HCT116 (cell line): ENCODE measurements around the gene TMBIM6. TPM values are rescaled to one million over a fixed set of nuclear protein-coding genes. Genes with fewer than 3 reads are reported as not detected.

ENCODE experiments used
- ATAC-seq: fragments of 200-7000 bp; cut with Tn5 transposase; 2 replicates; pipeline ENCODE4 v1.9.1; 2020; ENCODE audit warnings: mild to moderate bottlenecking, moderate library complexity
- BruUV-seq: library from RNA; stranded (reverse); fragments of 400-500 nt; replicated peaks from 2 replicates; lab custom pipeline; 2021; lab: Mats Ljungman, UMichigan
- CTCF ChIA-PET: fragments of 300-600 bp; sonication (Branson Sonifier 250); formaldehyde crosslinking; loops from one replicate; lab custom pipeline; 2021; ENCODE audit warnings: antibody characterized with exemption; lab: Charles Lee
- POLR2A ChIA-PET: fragments of 300-600, 350-600 bp; sonication (Branson Sonifier 250); formaldehyde crosslinking; loops from one replicate; lab custom pipeline; 2021; ENCODE audit warnings: antibody characterized with exemption; lab: Charles Lee
- RAD21 ChIA-PET, 2 experiments: fragments of 300-600 bp; sonication (Branson Sonifier 250); formaldehyde crosslinking; loops; one replicate each; lab custom pipeline; 2023; ENCODE audit warnings: low total read pairs in 2 of 2; ENCODE audit not compliant: uncharacterized antibody in 2 of 2, unreplicated experiment in 2 of 2, low non-redundant PET in 1 of 2; lab: Charles Lee
- DNase-seq: peaks from one replicate; pipeline ENCODE4 v3.0.0-alpha.2; 2010; ENCODE audit warnings: low read depth, low spot score
- H2AFZ ChIP-seq: fragments of 200-600 bp; shearing (Covaris generic), sonication (generic); 2 replicates; pipeline ENCODE4 v1.6.1; 2017; ENCODE audit warnings: low read depth, mixed run types, mixed read lengths, antibody characterized with exemption, low read length; ENCODE audit not compliant: poor library complexity, severe bottlenecking
- H3K27ac ChIP-seq: 2 replicates; pipeline ENCODE4 v1.5.1; 2012; ENCODE audit warnings: low read depth, low read length
- H3K27me3 ChIP-seq: fragments of 200-600 bp; sonication (generic); 2 replicates; pipeline ENCODE4 v1.6.1; 2016; ENCODE audit warnings: mixed run types, low read length, mixed read lengths; ENCODE audit not compliant: insufficient read depth
- H3K36me3 ChIP-seq, 2 experiments: fragments of 200-500 bp in 1 of 2; fragments of 200-600 bp in 1 of 2; sonication (Bioruptor generic) in 1 of 2; sonication (generic) in 1 of 2; 2 replicates each; pipeline versions ENCODE4 v1.5.1 to v1.6.1; 2014 to 2016; ENCODE audit warnings: low read length in 2 of 2, inconsistent platforms in 1 of 2, mixed read lengths in 1 of 2, mixed run types in 1 of 2; ENCODE audit not compliant: insufficient read depth in 2 of 2, control insufficient read depth in 1 of 2
- H3K4me1 ChIP-seq, 2 experiments: fragments of 200-600 bp in 1 of 2; sonication (generic) in 1 of 2; 2 replicates each; pipeline versions ENCODE4 v1.5.1 to v1.6.1; 2012 to 2017; ENCODE audit warnings: low read length in 2 of 2, inconsistent platforms in 1 of 2, mild to moderate bottlenecking in 1 of 2, mixed read lengths in 1 of 2, mixed run types in 1 of 2, moderate library complexity in 1 of 2; ENCODE audit not compliant: insufficient read depth in 2 of 2, control insufficient read depth in 1 of 2
- H3K4me2 ChIP-seq: fragments of 200-600 bp; sonication (generic); 2 replicates; pipeline ENCODE4 v1.6.1; 2017; ENCODE audit warnings: mixed run types, low read length, mixed read lengths
- H3K4me3 ChIP-seq, 2 experiments: fragments of 200-600 bp in 1 of 2; sonication (generic) in 1 of 2; replicated peaks in 1 of 2; 2 replicates each; pipeline ENCODE4 v1.5.1; 2011 to 2016; ENCODE audit warnings: low read length in 2 of 2, control low read depth in 1 of 2, low read depth in 1 of 2, mild to moderate bottlenecking in 1 of 2, mixed read lengths in 1 of 2, mixed run types in 1 of 2
- H3K79me2 ChIP-seq: fragments of 200-600 bp; sonication (generic); 2 replicates; pipeline ENCODE4 v1.6.1; 2017; ENCODE audit warnings: mild to moderate bottlenecking, mixed run types, low read length, moderate library complexity, mixed read lengths; ENCODE audit not compliant: insufficient read depth
- H3K9ac ChIP-seq: fragments of 200-600 bp; sonication (generic); 2 replicates; pipeline ENCODE4 v1.6.1; 2016; ENCODE audit warnings: low read length, mixed read lengths
- H3K9me2 ChIP-seq: fragments of 200-600 bp; sonication (generic), shearing (Covaris generic); 2 replicates; pipeline ENCODE4 v1.6.1; 2017; ENCODE audit warnings: mixed run types, mild to moderate bottlenecking, moderate library complexity; ENCODE audit not compliant: insufficient read depth
- H3K9me3 ChIP-seq, 2 experiments: fragments of 200-500 bp in 1 of 2; fragments of 200-600 bp in 1 of 2; sonication (Bioruptor generic) in 1 of 2; sonication (generic) in 1 of 2; 2 replicates each; pipeline ENCODE4 v1.6.1; 2014 to 2017; ENCODE audit warnings: low read length in 2 of 2, mixed read lengths in 2 of 2, inconsistent platforms in 1 of 2, low read depth in 1 of 2, mild to moderate bottlenecking in 1 of 2, mixed run types in 1 of 2, moderate library complexity in 1 of 2; ENCODE audit not compliant: control insufficient read depth in 1 of 2, insufficient read depth in 1 of 2
- H4K20me1 ChIP-seq: fragments of 200-600 bp; sonication (generic), shearing (Covaris generic); 2 replicates; pipeline ENCODE4 v1.6.1; 2017; ENCODE audit warnings: mixed run types, mild to moderate bottlenecking, moderate library complexity; ENCODE audit not compliant: insufficient read depth
- CBX3 ChIP-seq: IDR thresholded peaks from 2 replicates; pipeline ENCODE4 v1.6.1; 2012; ENCODE audit warnings: low read depth
- EGR1 ChIP-seq: IDR thresholded peaks from 2 replicates; pipeline ENCODE4 v1.6.1; 2012; ENCODE audit warnings: low read depth
- ELF1 ChIP-seq: IDR thresholded peaks from 2 replicates; pipeline ENCODE4 v1.6.1; 2012; ENCODE audit warnings: low read depth, borderline replicate concordance
- EZH2 ChIP-seq: fragments of 200-600 bp; sonication (generic); IDR thresholded peaks from 2 replicates; pipeline ENCODE4 v1.6.1; 2017; ENCODE audit warnings: antibody characterized with exemption, mixed run types
- EZH2phosphoT487 ChIP-seq: fragments of 200-600 bp; IDR thresholded peaks from 2 replicates; pipeline ENCODE4 v1.6.1; 2018; ENCODE audit warnings: antibody characterized with exemption, borderline replicate concordance
- RAD21 ChIP-seq: IDR thresholded peaks from 2 replicates; pipeline ENCODE4 v1.6.1; 2012; ENCODE audit warnings: low read depth, mild to moderate bottlenecking
- SRF ChIP-seq: IDR thresholded peaks from 2 replicates; pipeline ENCODE4 v1.6.1; 2012; ENCODE audit warnings: low read depth
- TCF7L2 ChIP-seq: IDR thresholded peaks from 2 replicates; pipeline ENCODE4 v1.7.0; 2011; ENCODE audit warnings: borderline replicate concordance, inconsistent platforms; ENCODE audit not compliant: insufficient read depth, insufficient read length; ENCODE audit errors: extremely low read depth
- ZFX ChIP-seq: fragments of 450-650 bp; IDR thresholded peaks from 2 replicates; pipeline ENCODE4 v1.6.1; 2017
- ZNF274 ChIP-seq: fragments of 200-500 bp; sonication (Bioruptor generic); IDR thresholded peaks from 2 replicates; pipeline ENCODE4 v1.6.1; 2014; ENCODE audit warnings: mild to moderate bottlenecking, low read depth, low read length, inconsistent platforms
- intact Hi-C: fragments of 100-400 bp; cut with micrococcal nuclease; formaldehyde crosslinking; loops from 2 replicates; pipeline ENCODE4 v1.10.0; 2022
- total RNA-seq: library from RNA; stranded (reverse); gene quantifications from one replicate; pipeline ENCODE4 v1.2.1, GENCODE V29; 2021; ENCODE audit not compliant: unreplicated experiment
- TF ChIP-seq, protein P1 (sequence below): IDR thresholded peaks from 2 replicates; pipeline ENCODE4 v1.6.1; 2012
- TF ChIP-seq, protein P2 (sequence below), 3 experiments: fragments of 200-600 bp in 1 of 3; sonication (generic) in 1 of 3; IDR thresholded peaks in 2 of 3; conservative IDR thresholded peaks in 1 of 3; 2 replicates each; pipeline ENCODE4 v1.5.1; 2012 to 2017; ENCODE audit warnings: low read depth in 2 of 3, low read length in 2 of 3, antibody characterized with exemption in 1 of 3, borderline replicate concordance in 1 of 3, control low read depth in 1 of 3, mild to moderate bottlenecking in 1 of 3, mixed read lengths in 1 of 3, mixed run types in 1 of 3, moderate library complexity in 1 of 3; ENCODE audit not compliant: insufficient read depth in 1 of 3
- TF ChIP-seq, protein P3 (sequence below): IDR thresholded peaks from 2 replicates; pipeline ENCODE4 v1.6.1; 2011; ENCODE audit warnings: mild to moderate bottlenecking, low read length, moderate library complexity; ENCODE audit not compliant: insufficient replicate concordance; ENCODE audit errors: extremely low read depth
- TF ChIP-seq, protein P4 (sequence below): IDR thresholded peaks from 2 replicates; pipeline ENCODE4 v1.6.1; 2012

The TMBIM6 gene
- total RNA-seq, 1 experiment from 2014 or later: 510 TPM

DNA sequence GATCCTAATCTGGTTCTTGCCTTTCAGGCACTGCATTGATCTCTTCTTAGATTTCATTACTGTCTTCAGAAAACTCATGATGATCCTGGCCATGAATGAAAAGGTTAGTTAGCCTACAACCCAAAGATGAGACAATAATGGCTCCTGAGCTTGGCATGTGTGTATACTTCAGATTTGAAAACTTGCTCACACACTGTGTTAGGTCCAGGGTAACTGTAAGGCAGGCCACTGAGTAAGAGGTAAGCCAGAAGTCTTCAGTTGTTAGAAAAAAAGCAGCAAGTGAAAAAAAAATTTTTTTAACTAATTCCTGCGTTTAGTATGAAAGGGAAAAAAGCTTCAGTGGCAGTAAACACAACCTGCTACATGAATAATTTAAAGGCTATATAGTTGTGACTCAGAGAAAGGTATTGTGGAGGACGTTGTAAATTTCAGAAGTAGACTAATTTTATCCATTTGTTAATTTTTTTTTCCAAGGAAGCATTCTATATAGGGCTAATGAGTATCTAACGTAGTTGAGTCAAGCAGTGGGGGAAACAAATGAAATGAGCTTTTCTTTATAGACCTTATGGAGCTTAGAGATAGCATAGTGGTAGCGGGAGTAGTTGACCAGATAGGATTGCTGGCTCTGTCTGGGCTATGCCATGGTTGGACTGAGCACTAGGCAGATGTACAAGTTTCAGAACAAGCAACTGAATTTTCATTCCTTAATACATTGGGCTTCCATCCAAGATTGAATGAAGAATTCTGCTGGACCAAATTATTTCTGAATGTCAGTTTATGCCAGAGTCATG, 20.5 kb downstream of the TMBIM6 start:
- no TSS peak for BruUV-seq
- Histone ChIP-seq H3K4me2 (no peak overlapping the region), H3K79me2 (peaks cover 7% of the 10 kb centered on the region; the same call in 1 of the 2 replicates), H3K9me2 (no peaks in the 10 kb centered on the region), H3K4me1 (no peaks in the 10 kb centered on the region), H3K27me3 (no peaks in the 10 kb centered on the region), H3K9ac (no peak overlapping the region), H3K9me3 (no peaks in the 10 kb centered on the region), H2AFZ (no peak overlapping the region), H4K20me1 (peaks cover 3% of the 10 kb centered on the region; the same call in 1 of the 2 replicates), H3K27ac (no peak overlapping the region), H3K4me3 (no peak overlapping the region), H3K36me3 (peaks cover 56 to 69% of the 10 kb centered on the region in 2 experiments)
- CTCF ChIA-PET: interaction anchor here (1.1 to 1.6 kb wide), 6 partner anchors 16 to 404 kb away, joined by 3 to 9 read pairs (median 4); partner anchors contain the start of genes BCDIN3D and TMBIM6
- TF ChIP-seq EZH2 (no peak), ELF1 (no peak), ZFX (no peak), EGR1 (no peak), EZH2phosphoT487 (no peak), TCF7L2 (no peak), SRF (no peak), CBX3 (no peak), RAD21 (no peak), ZNF274 (no peak)
- TF ChIP-seq, protein P1, sequence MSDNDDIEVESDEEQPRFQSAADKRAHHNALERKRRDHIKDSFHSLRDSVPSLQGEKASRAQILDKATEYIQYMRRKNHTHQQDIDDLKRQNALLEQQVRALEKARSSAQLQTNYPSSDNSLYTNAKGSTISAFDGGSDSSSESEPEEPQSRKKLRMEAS: no peak
- TF ChIP-seq, protein P2, sequence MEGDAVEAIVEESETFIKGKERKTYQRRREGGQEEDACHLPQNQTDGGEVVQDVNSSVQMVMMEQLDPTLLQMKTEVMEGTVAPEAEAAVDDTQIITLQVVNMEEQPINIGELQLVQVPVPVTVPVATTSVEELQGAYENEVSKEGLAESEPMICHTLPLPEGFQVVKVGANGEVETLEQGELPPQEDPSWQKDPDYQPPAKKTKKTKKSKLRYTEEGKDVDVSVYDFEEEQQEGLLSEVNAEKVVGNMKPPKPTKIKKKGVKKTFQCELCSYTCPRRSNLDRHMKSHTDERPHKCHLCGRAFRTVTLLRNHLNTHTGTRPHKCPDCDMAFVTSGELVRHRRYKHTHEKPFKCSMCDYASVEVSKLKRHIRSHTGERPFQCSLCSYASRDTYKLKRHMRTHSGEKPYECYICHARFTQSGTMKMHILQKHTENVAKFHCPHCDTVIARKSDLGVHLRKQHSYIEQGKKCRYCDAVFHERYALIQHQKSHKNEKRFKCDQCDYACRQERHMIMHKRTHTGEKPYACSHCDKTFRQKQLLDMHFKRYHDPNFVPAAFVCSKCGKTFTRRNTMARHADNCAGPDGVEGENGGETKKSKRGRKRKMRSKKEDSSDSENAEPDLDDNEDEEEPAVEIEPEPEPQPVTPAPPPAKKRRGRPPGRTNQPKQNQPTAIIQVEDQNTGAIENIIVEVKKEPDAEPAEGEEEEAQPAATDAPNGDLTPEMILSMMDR (IDR thresholded peaks at IDR 0.05 in 2 of 3, conservative IDR thresholded peaks at IDR 0.05 in 1 of 3; ENCODE audit: borderline replicate concordance in 1 of 3, insufficient read depth in 1 of 3, low read depth in 2 of 3, low read length in 2 of 3): no peak
- TF ChIP-seq, protein P3, sequence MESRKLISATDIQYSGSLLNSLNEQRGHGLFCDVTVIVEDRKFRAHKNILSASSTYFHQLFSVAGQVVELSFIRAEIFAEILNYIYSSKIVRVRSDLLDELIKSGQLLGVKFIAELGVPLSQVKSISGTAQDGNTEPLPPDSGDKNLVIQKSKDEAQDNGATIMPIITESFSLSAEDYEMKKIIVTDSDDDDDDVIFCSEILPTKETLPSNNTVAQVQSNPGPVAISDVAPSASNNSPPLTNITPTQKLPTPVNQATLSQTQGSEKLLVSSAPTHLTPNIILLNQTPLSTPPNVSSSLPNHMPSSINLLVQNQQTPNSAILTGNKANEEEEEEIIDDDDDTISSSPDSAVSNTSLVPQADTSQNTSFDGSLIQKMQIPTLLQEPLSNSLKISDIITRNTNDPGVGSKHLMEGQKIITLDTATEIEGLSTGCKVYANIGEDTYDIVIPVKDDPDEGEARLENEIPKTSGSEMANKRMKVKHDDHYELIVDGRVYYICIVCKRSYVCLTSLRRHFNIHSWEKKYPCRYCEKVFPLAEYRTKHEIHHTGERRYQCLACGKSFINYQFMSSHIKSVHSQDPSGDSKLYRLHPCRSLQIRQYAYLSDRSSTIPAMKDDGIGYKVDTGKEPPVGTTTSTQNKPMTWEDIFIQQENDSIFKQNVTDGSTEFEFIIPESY: no peak
- TF ChIP-seq, protein P4, sequence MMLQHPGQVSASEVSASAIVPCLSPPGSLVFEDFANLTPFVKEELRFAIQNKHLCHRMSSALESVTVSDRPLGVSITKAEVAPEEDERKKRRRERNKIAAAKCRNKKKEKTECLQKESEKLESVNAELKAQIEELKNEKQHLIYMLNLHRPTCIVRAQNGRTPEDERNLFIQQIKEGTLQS: no peak
- no peak for ATAC-seq
- DNase-seq: no peak
- RAD21 ChIA-PET: no interaction called here
- POLR2A ChIA-PET: interaction anchor here (3.1 kb wide), 1 partner anchor 20 kb away, joined by 11 read pairs; the partner anchor contains the start of gene TMBIM6
- intact Hi-C loops: loop anchor here (1.0 kb wide), 1 partner anchor 118 kb away; no protein-coding TSS in a partner anchor
